Measurements from ENCODE around the gene KCMF1. TPM values are rescaled to one million over a fixed set of nuclear protein-coding genes. Genes with fewer than 3 reads are reported as not detected.

The KCMF1 gene
- total and polyA plus RNA-seq, 2 donors (not counting 1 experiment from before 2014, with no cell fraction given), result 43.7 to 81.5 TPM

DNA sequence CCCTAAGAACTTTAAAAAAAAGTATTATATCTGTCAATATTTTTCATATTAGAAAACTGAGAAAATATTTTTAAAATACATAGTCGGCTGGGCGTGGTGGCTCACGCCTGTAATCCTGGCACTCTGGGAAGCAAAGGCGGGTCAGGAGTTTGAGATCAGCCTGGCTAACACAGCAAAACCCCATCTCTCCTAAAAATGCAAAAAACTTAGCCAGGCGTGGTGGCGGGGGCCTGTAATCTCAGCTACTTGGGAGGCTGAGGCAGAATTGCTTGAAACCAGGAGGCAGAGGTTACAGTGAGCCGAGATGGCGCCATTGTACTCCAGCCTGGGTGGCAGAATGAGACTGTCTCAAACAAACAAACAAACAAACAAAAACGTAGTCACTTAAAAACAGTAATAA lies 5.1 kb upstream of the KCMF1 start:
- Histone ChIP-seq H3K4me2 (replicated peaks; ENCODE audit: low read depth, low read length, poor library complexity, severe bottlenecking) (no peak overlapping the region), H3K27ac (ENCODE audit: low read length in 2 of 2) (peak overlapping the region in 1 of 2 donors; percentile 41), H4K20me1 (ENCODE audit: control insufficient read depth, insufficient read depth, low read length, poor library complexity, severe bottlenecking) (peaks cover 6% of the 10 kb centered on the region), H2AFZ (ENCODE audit: insufficient read depth, low read depth, low read length, poor library complexity, severe bottlenecking) (no peak overlapping the region), H3K9me3 (ENCODE audit: control extremely low read depth in 1 of 3, control insufficient read depth in 2 of 3, insufficient read depth in 1 of 3, low read length in 2 of 3) (no peaks in the 10 kb centered on the region), H3K27me3 (replicated peaks in 1 of 4; ENCODE audit: control extremely low read depth in 1 of 4, control insufficient read depth in 3 of 4, insufficient read depth in 4 of 4, low read length in 3 of 4) (no peaks in the 10 kb centered on the region), H3K79me2 (ENCODE audit: control insufficient read depth, insufficient read depth, low read length) (peaks cover 51% of the 10 kb centered on the region), H3K36me3 (replicated peaks in 1 of 2; ENCODE audit: control extremely low read depth in 1 of 2, control insufficient read depth in 1 of 2, extremely low read depth in 1 of 2, insufficient read depth in 2 of 2, low read length in 1 of 2) (peaks cover 2 to 20% of the 10 kb centered on the region in 2 experiments), H3K4me1 (ENCODE audit: control insufficient read depth in 2 of 2, insufficient read depth in 2 of 2, low read length in 2 of 2) (peaks cover 41 to 59% of the 10 kb centered on the region in 2 donors), H3K4me3 (ENCODE audit: control extremely low read depth in 1 of 5, extremely low read depth in 1 of 5, insufficient read depth in 1 of 5, low read depth in 2 of 5, low read length in 4 of 5) (no peak overlapping the region), H3K9ac (ENCODE audit: low read length) (no peak overlapping the region)
- H3K9me3 Mint-ChIP-seq (ENCODE audit: insufficient read depth), result no peaks in the 10 kb centered on the region
- H3K4me1 Mint-ChIP-seq, result peaks cover 57% of the 10 kb centered on the region
- POLR2A ChIA-PET, result no interaction called here
- ATAC-seq (ENCODE audit: low read depth), result no peak
- TF ChIP-seq, protein P1, sequence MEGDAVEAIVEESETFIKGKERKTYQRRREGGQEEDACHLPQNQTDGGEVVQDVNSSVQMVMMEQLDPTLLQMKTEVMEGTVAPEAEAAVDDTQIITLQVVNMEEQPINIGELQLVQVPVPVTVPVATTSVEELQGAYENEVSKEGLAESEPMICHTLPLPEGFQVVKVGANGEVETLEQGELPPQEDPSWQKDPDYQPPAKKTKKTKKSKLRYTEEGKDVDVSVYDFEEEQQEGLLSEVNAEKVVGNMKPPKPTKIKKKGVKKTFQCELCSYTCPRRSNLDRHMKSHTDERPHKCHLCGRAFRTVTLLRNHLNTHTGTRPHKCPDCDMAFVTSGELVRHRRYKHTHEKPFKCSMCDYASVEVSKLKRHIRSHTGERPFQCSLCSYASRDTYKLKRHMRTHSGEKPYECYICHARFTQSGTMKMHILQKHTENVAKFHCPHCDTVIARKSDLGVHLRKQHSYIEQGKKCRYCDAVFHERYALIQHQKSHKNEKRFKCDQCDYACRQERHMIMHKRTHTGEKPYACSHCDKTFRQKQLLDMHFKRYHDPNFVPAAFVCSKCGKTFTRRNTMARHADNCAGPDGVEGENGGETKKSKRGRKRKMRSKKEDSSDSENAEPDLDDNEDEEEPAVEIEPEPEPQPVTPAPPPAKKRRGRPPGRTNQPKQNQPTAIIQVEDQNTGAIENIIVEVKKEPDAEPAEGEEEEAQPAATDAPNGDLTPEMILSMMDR (IDR thresholded peaks at IDR 0.05), result no peak
- no peak for TF ChIP-seq EZH2 (IDR thresholded peaks at IDR 0.05; ENCODE audit: borderline replicate concordance, insufficient read depth, low read depth, low read length, poor library complexity, severe bottlenecking)
- intact Hi-C loops (cut with micrococcal nuclease), result no loop called here
- 93% methylated on average over 3 of the region's 9 CpGs for WGBS (ENCODE audit: insufficient coverage)
- no peaks in the 10 kb centered on the region for H3K27me3 Mint-ChIP-seq
- H3K4me3 Mint-ChIP-seq, result no peak overlapping the region
- H3K27ac Mint-ChIP-seq, result no peak overlapping the region
- no peak for DNase-seq
- CTCF ChIA-PET, result no interaction called here

DNA sequence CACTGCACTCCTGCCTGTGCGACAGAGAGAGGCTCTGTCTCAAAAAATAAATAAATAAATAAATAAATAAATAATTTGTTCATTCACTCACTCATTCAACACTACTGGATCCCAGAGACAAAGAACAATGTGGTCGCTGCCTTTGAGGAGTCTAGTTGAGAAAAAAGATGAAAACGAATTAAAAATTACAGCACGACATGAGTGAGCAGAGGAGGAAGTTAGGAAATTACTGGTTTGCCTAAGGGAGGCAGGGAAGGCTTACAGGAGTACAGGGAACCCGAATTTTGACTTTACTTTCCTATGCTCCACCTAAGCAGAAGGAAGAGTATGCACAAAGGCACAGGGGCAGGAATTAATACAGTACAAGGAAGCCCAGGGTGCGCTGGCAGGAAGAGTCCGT lies 4.2 kb upstream of the KCMF1 start:
- intact Hi-C loops (cut with micrococcal nuclease), result no loop called here
- no peak overlapping the region for H3K4me2 ChIP-seq (replicated peaks; ENCODE audit: low read depth, low read length, poor library complexity, severe bottlenecking)
- peaks cover 42% of the 10 kb centered on the region for H3K79me2 ChIP-seq (ENCODE audit: control insufficient read depth, insufficient read depth, low read length)
- Mint-ChIP-seq H3K27me3 (no peaks in the 10 kb centered on the region), H3K4me1 (peaks cover 53% of the 10 kb centered on the region), H3K27ac (no peak overlapping the region), H3K9me3 (ENCODE audit: insufficient read depth) (no peaks in the 10 kb centered on the region), H3K4me3 (no peak overlapping the region)
- no peak for TF ChIP-seq EZH2 (IDR thresholded peaks at IDR 0.05; ENCODE audit: borderline replicate concordance, insufficient read depth, low read depth, low read length, poor library complexity, severe bottlenecking)
- TF ChIP-seq, protein P1 (IDR thresholded peaks at IDR 0.05), result no peak
- no peak overlapping the region for H2AFZ ChIP-seq (ENCODE audit: insufficient read depth, low read depth, low read length, poor library complexity, severe bottlenecking)
- H3K36me3 ChIP-seq (replicated peaks in 1 of 2; ENCODE audit: control extremely low read depth in 1 of 2, control insufficient read depth in 1 of 2, extremely low read depth in 1 of 2, insufficient read depth in 2 of 2, low read length in 1 of 2), result peaks cover under 1 to 15% of the 10 kb centered on the region in 2 experiments
- H3K9me3 ChIP-seq (ENCODE audit: control extremely low read depth in 1 of 3, control insufficient read depth in 2 of 3, insufficient read depth in 1 of 3, low read length in 2 of 3), result no peaks in the 10 kb centered on the region
- no peaks in the 10 kb centered on the region for H3K27me3 ChIP-seq (replicated peaks in 1 of 4; ENCODE audit: control extremely low read depth in 1 of 4, control insufficient read depth in 3 of 4, insufficient read depth in 4 of 4, low read length in 3 of 4)
- ChIA-PET POLR2A (no interaction called here), CTCF (interaction anchor here (0.6 to 1.7 kb wide), 3 partner anchors 38 to 91 kb away, joined by 4 to 5 read pairs (median 4); no protein-coding TSS in a partner anchor)
- H3K4me3 ChIP-seq (ENCODE audit: control extremely low read depth in 1 of 5, extremely low read depth in 1 of 5, insufficient read depth in 1 of 5, low read depth in 2 of 5, low read length in 4 of 5), result no peak overlapping the region
- WGBS (ENCODE audit: insufficient coverage), result 60% methylated on average over 3 of the region's 7 CpGs
- no peak for ATAC-seq (ENCODE audit: low read depth)
- H3K4me1 ChIP-seq (ENCODE audit: control insufficient read depth in 2 of 2, insufficient read depth in 2 of 2, low read length in 2 of 2), result peaks cover 41 to 58% of the 10 kb centered on the region in 2 donors
- DNase-seq, result no peak
- no peak overlapping the region for H3K27ac ChIP-seq (ENCODE audit: low read length in 2 of 2)
- H4K20me1 ChIP-seq (ENCODE audit: control insufficient read depth, insufficient read depth, low read length, poor library complexity, severe bottlenecking), result peaks cover 6% of the 10 kb centered on the region
- no peak overlapping the region for H3K9ac ChIP-seq (ENCODE audit: low read length)
